ENCODE measurements around the gene ZNF768.
A peak's percentile ranks its signal among the peaks of the same experiment; 100 is the strongest.

ZNF768 gene

DNA sequence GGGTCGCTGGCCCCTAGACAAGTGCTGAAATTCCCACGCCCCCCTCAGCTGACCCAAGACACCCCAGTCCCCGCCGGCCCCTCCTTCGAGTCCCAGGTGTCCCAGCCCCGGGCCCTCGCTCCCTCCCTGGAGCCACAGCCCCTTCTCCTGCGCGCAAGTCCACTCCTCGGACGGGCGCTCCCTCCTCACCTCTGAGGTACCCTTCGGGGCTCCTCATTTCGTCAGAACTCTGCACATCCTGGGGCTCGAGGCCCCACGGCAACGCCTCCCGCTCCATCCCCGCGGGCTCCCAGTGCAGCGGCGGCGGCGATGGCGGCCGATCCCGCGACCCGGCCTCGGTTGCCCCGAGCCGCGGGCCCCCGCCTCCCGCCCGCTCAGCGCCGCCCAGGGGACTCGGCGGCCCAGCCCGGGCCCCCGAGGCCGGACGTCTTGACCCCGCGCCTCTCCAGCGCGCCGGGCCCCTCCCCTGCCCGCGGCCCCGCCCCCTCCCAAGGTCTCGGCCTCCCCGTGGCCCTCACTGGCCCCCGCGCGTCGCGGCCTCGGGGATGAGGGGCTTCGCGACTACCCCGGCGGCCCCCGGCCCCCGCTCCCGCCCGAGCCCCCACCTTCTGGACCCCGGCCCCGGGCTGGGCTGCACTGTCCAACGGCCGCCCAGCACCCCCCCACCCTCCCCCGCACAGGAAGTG, at the start of gene ZNF768:
Gene ZNF768 (minus strand): TSS at position 430 of the 686 bp plus-strand sequence. CDS start 153 bp downstream, at position 277.
- DNase-seq (ENCODE audit: low read depth in 2 of 3, low spot score in 1 of 3) = peak in 1 of 3 donors; percentile 20

DNA sequence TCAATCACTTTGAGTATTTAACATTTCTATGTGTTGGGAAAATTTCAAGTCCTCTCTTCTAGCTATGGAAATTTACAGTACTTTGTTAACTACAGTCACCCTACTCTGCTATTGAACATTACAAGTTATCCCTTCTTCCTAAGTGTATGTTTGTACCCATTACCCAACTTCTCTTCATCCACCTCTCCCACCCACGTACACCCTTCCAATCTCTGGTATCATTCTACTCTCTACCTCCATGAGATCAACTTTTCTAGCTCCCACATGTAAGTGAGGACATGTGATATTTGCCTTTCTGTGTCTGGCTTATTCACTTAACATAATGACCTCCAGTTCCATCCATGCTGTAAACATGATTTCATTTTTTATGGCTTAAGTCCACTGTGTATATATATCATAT, 48.3 kb upstream of the ZNF768 start:
- no peak for DNase-seq (ENCODE audit: low read depth in 2 of 3, low spot score in 1 of 3)

DNA sequence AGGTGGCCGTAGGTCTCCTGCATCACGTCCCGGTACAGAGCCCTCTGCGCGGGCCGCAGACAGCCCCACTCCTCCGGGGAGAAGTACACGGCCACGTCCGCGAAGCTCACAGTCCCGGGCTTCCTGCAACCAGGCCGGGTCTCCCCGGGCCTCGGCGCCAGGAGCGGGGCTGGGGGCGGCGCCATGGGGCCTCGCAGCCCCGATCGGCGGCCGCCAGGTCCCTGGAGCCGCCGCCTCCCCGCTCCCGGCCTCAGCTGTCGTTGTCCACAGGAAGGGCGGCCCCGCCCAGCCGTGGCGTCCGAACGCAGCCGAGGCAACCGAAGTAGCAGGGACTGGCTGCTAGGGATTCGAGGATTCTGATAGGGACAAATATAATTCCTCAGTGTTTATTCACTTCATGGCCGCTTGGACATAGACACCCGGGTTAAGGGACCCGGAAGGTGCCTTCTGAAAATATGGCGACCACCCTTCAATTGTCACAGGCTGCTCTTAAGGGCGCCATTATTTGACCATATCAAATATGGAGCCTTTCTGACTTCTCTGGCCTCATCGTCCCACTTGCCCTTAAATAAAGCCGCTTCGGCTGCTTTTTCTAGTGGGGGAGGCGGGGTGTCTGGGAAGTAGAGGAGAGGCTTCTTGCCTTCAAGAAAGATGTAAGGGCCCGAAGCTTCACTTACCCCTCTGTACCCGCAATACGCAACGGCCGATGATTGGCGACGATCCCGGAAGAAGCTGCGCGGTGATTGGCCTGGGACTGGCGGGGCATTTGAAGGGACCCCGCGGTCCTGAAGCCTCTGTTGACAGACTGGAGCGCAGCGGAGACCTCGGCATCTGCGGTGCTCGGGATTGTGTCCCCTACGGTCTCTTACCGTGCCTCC, 45.3 kb upstream of the ZNF768 start, which contains the start of gene ZNF688:
Gene ZNF688 (minus strand): TSS at position 270 of the 878 bp plus-strand sequence. CDS start 85 bp downstream, at position 185.
- peak; percentile 85 to 90 (median 88) for DNase-seq (ENCODE audit: low read depth in 2 of 3, low spot score in 1 of 3)

DNA sequence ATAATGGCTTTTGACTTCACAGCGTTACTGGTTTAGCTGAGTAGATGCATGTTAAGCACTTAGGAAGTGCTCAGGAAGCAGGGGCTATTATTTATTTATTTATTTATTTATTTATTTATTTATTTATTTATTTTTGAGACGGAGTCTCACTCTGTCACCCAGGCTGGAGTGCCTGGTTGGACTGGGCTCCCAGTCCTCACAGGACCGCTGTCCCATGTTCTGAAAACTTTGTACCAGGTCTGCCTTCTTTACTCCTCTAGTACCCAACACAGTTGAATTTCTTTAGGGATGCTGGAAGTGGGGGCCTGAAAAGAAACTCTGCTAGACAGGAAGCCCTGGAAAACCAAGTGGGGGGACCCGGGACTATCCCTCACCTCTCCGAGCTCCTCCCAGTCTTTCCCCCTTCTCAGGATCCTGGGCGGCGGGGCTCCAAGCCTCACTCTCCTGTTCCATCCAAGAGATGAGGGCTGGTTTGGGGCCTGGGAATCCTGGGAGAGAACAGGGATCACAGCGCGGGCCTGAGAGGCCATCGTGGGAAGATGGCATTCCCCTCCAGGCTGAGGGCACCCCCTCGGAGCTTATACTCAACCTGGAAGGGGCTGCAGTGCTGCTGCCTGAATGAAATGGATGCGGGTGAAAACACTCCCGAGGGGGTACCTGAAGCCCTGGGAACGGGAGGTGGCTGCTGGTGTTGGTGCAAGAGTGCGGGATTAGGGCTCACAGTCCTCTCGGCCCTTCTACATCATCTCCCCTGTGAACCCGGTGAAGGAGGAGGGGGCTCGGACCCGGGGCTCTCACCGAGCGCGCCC, 44.5 kb upstream of the ZNF768 start:
- no peak for DNase-seq (ENCODE audit: low read depth in 2 of 3, low spot score in 1 of 3)

DNA sequence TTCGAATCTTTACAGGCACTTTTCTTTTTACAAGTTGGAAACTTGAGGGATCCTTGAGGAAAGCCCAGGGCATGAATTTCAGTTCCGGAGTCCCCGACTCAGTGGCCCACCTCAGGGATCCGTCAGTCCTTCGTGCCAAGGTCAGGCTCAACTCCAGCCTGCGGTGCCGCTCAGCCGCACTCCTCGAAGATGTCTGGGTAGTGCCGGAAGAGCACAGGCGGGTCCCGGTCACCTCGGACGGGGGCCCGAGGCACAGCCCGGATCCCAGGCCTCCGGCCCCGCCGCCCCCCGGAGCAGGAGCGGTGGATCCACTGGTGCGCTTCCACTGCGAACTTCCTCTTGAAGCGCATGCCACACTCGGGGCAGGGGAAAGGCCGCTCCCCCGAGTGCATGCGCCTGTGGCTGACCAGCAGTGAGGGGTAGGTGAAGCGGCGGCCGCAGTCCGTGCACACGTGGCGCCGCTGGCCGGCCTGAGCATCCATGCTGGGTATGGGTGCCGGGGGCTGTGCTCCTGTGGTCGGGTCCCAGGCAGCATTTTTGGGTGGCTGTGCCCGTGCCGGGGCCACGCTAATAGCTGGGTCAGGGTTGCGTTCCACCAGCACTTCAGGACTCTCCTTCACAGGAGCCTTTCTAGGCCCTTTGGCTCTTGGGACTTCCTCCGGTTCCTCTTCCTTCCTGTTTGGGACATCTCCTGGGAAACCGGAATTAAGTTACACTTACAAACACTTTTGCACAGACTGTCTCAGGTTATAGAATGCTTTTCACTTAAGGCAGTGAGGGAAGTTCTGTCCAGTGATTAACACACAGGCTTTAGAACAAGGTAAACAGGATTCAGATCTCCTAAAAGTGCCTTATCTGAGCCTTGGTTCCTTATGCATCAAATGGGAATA, 43.6 kb upstream of the ZNF768 start:
- no peak for DNase-seq (ENCODE audit: low read depth in 2 of 3, low spot score in 1 of 3)

DNA sequence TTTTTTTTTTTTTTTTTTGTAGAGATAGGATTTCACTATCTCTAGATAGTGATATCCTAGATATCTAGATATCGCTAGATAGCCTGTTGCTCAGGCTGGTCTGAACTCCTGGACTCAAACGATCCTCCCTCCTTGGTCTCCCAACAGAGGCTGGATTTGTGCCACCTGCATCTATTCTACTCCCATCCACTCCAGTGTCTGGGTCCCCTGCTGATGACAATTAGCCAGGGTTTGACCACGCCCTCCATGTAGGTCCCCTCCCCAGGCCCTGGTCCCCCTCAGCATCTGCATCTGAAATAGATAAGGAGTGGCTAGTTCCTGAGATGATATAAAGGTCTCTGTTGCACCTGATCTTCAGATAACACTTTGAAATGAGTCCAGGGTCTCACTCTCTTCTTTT, 42.9 kb upstream of the ZNF768 start:
- no peak for DNase-seq (ENCODE audit: low read depth in 2 of 3, low spot score in 1 of 3)

DNA sequence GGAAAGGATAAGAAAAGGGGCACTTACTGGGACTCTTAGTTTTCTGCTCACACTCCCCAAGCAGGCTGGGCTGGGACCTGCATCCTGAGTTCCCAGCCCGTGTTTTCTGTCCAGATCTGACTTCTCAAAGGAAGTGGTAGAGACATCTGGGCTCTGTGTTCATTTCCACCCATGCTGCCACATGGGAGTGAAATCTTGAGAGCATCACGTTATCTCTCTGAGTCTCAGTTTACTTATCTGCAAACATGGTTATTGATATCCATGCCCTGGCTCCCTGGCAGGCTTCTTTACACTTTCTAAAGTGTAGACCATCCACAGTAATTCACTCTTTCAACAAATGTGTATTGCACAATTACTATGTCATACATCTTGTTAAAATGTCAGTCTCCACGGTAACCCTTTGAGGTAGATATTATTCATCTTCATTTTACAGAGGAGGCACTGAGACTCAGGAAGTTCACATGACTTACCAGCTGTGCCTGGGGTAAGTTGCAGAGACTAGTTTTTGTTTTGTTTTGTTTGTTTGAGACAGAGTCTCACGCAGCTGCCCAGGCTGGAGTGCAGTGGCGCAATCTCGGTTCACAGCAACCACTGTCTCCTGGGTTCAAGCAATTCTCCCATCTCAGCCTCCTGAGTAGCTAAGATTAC, 41.7 kb upstream of the ZNF768 start:
- peak in 1 of 3 donors; percentile 35 for DNase-seq (ENCODE audit: low read depth in 2 of 3, low spot score in 1 of 3)

DNA sequence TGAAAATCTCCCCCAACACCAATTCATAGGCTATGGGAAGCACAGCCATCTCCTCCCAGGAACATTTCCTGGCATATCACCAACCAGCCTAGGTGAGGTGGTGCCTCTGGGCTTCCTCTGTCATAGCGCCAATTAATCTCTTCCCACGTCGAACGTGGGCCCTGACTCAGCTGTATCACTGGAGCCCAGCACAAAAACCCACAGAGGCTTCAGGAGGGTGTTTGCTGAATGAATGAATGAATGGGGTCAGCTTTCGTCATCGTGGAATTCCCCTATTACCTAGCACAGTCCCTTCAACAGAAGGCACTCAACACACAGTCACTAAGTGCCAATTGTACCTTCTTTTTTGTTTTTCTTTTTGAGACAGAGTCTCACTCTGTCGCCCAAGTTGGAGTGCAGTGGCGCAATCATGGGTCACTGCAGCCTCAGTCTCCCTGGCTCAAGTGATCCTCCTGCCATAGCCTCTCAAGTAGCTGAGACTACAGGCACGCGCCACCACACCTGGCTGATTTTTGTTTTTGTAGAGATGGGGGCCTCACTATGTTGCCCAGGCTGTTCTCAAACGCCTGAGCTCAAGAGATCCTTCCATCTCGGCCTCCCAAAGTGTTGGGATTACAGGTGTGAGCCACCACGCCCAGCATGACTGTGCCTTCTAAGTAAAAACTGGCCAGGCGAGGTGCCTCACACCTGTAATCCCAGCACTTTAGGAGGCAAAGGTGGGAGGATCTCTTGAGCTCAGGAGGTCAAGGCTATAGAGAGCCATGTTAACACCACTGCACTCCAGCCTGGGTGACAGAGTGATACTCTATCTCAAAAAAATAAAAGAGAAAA, 41.0 kb upstream of the ZNF768 start:
- peak; percentile 58 to 65 (median 61) for DNase-seq (ENCODE audit: low read depth in 2 of 3, low spot score in 1 of 3)

DNA sequence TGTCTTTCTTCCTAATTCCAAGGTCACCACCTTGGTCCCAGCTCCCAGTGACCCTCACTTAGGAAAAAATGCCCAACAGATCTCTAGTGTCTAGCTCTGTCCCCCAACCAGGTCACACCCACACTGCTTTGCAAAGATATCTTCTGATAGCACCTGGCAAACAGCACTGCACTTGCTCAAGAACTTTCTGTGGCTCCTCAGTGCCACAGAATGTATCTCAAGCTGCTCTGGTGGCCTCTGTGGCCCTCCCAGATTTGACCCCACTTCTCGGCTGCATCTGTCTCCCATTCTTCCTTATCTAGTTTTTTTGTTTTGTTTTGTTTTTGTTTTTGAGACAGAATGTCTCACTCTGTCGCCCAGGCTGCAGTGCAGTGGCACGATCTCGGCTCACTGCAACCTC, 40.2 kb upstream of the ZNF768 start:
- DNase-seq (ENCODE audit: low read depth in 2 of 3, low spot score in 1 of 3) = no peak

DNA sequence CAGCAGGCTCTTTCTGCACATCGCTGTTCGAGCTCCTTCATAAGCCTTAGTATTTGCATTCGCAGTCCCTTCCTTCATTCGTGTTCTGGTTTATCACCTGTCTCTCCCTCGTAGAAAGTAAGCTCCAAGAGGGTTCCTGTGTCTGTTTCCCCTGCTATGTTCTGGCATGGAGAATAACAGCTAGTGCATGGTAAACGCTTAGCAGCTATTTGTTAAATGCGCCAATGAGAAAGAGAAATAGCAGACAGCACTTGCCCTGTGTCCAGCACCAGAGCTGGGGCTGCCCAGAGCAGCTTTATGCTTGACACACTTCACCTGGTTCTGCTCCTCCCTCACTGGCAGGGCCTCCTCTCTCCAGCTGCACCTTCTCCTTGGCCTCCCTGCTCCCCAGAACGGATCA, 39.6 kb upstream of the ZNF768 start:
- DNase-seq (ENCODE audit: low read depth in 2 of 3, low spot score in 1 of 3) = no peak

DNA sequence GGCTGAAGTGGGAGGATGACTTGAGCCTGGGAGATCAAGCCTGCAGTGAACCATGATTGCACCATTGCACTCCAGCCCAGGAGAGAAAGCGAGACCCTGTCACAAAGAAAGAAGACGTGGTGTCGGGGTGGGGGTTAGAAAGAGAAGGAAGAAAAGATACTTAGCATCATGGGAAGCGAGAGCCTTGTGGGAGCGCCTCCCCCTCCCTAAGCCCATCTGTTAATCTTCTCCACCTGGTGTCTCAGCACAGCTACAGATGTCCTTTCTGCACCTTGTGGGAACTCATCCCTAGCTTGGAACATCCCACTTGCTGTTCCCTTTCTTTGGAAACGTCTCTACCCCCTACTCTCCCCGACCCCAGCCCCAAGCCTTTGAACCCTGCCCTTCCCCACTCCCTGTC, 39.2 kb upstream of the ZNF768 start:
- DNase-seq (ENCODE audit: low read depth in 2 of 3, low spot score in 1 of 3) = no peak

DNA sequence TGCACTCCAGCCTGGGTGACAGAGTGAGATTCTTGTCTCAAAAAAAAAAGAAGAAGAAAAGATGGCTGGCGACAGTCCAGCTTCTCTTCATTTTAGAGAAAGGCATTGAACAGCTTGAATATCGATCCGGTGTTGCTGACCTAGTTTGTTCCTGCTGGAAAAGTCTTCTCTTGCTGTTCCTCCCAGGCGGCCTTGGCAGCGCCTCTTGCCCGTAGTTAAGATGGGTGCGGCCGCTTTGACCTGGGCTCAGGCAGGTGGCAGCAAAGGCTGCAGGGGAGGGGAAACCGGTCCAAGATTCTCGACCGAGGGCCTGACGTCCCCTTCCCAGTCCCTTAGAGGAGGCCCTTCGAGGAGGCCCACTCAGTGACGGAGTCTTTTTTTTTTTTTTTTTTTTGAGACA, 35.7 kb upstream of the ZNF768 start:
- no peak for DNase-seq (ENCODE audit: low read depth in 2 of 3, low spot score in 1 of 3)

DNA sequence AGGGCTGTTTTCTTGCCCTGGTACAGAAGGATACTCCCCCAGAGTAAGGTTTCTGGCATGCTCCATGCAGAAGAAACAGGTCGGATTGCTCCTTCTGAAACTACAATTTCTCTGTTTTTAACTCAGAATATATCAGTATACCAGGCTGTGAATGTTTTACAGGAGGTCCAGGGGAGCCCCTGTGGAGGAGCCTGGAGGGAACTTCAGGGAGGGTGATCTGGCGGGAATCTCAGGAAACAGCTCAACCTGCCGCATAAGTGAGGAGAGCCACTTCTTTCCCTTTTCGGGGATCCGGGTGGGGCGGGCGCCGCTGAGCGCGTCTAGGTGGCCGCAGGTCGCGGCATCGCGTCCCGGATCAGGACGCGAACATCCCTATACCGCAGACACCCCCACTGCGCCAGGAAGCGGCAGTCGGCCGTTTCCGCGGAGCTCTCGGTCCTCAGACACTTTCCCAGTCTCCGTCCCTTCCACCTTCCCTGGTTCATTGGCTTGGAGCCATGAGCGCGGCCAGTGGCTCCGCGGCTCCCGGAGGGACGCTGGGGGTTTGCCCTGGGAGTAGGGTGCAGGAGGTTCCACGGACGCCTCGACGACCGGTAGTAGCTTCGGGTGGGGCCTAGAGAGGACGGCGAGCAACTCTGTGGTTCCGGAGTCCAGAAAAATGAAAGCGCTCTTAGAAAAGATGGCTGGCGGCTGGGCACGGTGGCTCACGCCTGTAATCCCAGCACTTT, 34.9 kb upstream of the ZNF768 start:
- no peak for DNase-seq (ENCODE audit: low read depth in 2 of 3, low spot score in 1 of 3)

DNA sequence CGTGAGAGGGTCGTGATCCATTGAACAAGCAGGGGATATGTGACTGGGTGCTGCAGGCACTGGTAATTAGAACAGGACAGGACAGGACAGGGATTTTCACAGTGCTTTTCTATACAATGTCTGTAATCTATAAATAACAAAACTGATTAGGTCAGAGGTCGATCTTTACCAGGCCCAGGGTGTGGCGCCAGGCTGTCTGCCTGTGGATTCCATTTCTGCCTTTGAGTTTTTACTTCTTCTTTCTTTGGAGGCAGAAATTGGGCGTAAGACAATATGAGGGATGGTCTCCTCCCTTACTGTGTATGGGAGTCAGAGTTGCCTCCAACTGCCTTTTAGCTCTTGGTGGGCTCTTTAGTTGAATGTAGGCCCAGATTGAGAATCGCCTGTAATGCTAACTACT, 33.3 kb upstream of the ZNF768 start:
- DNase-seq (ENCODE audit: low read depth in 2 of 3, low spot score in 1 of 3) = no peak

DNA sequence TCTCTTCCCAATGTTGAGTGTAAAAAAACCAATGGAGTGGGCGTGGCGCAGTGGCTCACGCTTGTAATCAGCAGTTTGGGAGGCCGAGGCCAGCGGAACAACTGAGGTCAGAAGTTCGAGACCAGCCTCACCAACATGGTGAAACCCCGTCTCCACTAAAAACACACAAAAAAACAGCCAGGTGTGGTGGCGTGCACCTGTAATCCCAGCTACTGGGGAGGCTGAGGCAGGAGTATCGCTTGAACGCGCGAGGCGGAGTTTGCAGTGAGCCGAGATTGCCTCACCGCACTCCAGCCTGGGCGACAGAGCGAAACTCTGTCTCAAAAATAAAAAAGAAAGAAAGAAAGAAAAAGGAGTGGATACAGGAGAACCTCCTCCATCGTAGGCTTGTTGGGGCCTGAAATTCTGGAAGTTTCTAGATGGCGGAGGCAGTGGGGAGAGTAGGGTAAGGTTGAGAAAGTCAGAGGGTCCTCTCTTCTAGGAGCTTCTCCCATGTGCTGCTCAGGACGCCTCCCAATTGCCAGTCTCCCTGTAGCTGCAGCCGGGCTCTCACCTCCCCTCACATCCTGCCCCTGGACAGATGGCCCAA, 32.5 kb upstream of the ZNF768 start:
- no peak for DNase-seq (ENCODE audit: low read depth in 2 of 3, low spot score in 1 of 3)

DNA sequence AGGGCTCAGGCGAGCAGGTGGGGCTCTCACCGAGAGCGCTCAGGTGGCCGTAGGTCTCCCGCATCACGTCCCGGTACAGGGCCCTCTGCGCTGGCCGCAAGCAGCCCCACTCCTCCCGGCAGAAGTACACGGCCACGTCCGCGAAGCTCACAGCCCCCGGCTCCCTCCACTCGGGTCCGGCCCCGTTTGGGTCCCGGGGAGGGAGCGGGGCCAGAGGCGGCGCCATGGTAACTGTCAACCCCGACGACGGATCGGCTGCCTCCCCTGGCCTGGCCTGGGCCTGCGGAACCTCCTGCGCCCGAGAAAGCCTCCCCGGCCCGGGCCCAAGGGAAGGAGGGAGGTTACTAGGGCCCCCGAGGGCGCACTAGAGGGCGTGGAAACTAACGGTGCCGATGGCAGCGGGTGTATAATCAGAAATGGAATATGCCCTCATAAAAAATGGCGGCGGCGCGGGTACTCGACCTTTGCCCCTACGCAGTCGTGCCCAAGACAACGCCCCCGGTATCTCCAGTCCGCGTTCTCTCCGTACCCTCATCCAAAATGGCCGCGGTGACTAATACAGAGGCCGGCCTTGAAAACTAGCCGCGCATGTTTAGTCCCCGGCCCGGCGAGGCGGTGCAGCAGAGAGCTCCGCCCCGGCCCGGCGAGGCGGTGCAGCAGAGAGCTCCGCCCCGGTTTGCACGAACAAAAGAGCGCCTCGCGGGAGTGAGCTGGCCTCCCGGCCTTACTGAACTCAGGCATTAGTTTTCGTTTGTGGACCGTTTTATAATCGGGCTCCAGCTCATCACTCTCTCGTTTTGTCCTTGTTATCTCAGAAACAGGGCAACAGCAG, 31.8 kb upstream of the ZNF768 start, which contains the start of gene ZNF764:
Gene ZNF764 (minus strand): TSS at position 418 of the 832 bp plus-strand sequence. CDS start 192 bp downstream, at position 226.
- peak; percentile 94 to 96 (median 96) for DNase-seq (ENCODE audit: low read depth in 2 of 3, low spot score in 1 of 3)

DNA sequence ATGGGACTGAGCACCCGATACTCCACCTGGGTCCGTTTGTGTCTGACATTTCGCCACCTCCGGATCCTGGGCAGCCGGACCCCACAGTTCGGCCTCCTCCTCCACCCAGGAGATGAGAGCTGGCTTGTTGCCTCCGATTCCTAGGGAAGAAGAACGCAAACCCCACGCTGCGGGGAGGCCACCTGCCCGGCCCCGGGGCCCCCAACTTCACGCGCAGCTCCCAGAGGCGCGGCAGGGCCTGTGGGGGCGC, 31.3 kb upstream of the ZNF768 start:
- no peak for DNase-seq (ENCODE audit: low read depth in 2 of 3, low spot score in 1 of 3)
